ENCODE results near the gene GDE1.
A peak's percentile ranks its signal among the peaks of the same experiment; 100 is the strongest.

GDE1 gene

DNA sequence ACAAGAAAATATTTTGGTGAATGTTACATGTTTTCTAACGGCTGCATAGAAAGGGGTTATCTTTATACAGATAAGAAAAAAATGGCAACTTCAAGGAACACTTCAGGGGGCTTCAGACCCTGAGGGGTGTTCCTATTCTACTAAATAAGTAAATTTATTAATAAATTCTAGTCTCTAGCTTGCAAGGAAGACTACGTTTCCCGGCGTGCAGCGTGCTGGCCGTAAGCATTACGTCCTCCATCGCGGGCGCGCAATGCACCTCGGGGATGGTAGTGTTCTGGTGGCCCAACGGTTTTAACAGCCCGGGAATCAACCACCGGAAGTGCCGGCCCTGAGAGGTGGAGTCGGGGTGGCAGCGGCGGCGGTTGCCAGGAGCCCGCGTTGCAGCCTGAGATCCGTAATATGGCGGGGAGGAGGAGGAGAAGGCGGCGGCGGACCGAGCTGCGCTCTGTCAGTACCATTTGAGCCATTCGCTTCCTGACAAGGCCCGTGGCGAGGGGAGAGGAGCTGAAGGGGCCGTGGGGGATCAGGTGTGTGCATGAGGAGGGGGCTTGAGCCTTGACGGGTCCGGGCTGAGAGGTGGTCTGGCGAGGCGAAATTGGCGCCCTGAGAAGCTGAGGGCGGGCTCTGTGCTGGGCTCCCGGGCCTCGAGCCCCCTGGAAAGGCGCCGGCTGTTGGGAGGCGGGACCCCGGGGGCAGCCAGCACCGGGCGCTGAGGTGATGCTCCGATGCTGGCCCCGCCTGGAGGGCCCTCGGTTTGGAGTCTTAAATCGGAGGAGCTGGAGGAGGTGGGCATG, 1.9 kb upstream of the GDE1 start, which contains the start of gene CCP110:
CCP110 (plus strand) TSS at position 384 of the 797 bp plus-strand sequence. CDS start 3,940 bp downstream, outside the sequence.
- DNase-seq, result peak; percentile 84

DNA sequence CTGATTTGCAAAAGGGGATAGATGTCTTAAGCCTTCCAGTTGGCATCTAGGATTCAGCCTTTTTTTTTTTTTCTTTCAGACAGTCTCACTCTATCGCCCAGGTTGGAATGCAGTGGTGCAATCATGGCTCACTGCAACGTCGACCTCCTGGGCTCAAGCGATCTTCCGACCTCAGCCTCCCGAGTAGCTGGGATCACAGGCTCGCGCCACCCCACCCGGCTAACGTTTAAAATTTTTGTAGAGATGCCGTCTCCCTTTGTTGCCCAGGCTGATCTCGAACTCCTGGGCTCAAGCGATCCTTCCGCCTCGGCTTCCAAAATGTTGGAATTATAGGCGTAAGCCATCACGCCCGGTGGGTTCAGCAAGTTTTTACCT, 1.3 kb upstream of the GDE1 start:
- no peak for DNase-seq

DNA sequence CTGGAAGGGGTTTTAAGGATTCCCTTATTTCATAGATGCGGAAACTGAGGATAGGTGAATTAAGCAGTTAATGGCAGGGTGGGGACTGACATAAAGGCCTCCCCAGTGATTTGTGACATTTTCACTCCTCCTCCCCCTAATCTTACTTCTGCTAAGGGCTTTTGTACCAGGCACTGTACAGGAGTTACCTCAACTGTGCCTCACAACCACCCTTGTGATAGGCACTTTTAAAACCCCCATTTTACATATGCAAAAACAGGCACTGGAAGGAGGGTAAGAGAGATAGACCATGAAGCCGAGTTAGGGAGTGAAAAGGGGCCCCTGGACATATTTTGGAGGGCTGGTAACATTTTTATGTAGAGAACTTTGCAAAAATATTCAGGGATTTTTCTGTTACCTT, 862 bp upstream of the GDE1 start:
- DNase-seq, result no peak

DNA sequence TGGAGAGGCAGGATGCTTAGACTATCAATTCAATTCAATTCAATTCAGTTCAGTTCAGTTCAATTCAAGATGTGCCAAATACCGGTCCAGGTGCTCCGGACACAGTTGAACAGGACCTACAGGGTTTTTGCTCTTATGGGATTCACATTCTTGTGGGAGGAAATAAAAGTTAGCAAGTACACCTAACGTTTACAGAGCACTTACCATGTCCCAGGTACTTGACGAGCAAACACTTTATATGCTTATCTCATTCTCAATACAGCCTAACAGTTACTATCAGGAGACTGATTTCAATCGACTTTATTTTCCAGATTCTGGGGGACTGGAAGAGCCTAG, 467 bp upstream of the GDE1 start:
- DNase-seq, result no peak

DNA sequence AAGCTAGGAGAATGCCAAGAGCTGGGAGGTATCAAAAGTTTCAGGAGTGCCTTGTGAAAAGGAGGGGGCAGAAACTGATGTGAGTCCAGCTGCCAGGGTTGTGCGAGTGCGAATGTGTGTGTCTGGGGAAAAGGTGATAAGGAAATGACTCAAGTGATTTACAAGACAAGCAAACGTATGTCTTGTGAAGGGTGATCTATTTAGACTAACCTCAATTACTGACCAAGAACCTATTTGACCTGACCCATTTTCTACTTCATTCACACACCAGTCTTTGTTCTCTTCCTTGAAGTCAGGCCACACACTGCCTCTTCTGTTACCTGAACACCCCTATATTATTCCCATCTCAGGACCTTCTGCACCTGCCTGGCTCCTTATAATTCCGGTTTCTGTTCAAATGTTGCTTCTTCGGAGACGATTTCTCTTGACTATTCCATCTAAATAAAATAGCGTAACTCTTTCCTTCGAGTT, 1.0 kb downstream of the GDE1 start:
- no peak for DNase-seq

DNA sequence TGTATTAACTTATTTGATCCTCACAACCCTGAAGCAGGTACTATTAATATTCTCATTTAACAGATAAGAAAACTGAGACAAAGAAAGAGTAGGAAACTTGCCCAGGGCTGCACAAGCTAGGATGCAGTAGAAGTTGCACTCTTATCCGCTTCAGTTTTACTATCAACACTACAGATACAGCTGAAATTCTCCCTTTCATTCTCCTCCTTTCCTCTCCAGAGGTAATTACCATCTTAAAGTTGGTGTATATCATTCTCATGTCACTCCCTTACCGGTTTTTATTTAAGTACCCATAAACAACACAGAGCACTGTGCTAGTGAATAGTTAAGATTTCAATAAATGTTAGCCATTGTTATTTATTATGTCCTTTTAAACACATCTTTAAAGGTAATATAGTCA, 3.5 kb downstream of the GDE1 start:
- DNase-seq, result no peak

DNA sequence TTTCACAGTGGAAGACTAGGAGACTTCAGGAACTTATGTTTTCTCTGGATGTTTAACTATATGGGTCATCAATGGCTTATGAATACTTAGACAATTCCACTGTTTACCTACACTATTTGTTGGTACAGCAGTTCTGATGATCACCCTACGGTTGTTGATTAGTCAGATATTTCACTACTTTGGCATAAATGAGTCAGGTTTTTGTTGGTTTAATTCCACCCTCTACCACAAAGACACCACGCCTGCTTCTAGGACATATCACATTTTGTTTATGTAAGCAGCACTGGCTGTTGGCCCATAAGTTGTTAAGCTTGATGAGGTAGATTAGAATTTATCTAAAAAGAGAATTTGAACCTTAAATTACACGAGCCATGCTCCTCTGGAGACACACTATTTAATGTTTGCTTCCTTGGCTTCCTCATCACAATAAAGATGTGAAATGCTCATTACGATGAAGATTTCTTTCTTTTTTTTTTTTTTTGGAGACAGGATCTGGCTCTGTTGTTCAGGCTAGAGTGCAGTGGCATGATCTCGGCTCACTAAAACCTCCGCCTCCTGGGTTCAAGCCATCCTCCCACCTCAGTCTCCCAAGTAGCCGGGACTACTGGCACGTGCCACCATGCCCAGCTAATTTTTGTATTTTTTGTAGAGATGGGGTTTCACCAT, 4.3 kb downstream of the GDE1 start:
- DNase-seq, result no peak

DNA sequence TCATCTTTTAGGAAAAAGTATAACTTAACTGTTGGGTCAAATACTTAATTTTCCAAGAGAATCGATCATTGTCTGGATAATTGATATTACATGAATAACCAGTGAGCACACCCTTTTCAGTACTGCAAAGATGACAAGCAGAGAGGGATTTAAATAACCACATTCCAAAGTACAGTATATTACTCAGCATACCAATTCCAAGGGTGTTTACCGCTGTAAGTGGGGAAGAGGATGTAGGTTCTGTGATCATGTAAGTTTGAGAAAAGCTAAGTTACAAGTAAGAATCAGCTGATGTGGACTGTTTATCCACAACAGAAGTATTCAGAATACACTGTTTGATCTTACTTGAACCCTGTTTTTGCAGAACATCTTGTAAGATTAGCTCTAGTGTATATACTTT, 6.1 kb downstream of the GDE1 start:
- no peak for DNase-seq

DNA sequence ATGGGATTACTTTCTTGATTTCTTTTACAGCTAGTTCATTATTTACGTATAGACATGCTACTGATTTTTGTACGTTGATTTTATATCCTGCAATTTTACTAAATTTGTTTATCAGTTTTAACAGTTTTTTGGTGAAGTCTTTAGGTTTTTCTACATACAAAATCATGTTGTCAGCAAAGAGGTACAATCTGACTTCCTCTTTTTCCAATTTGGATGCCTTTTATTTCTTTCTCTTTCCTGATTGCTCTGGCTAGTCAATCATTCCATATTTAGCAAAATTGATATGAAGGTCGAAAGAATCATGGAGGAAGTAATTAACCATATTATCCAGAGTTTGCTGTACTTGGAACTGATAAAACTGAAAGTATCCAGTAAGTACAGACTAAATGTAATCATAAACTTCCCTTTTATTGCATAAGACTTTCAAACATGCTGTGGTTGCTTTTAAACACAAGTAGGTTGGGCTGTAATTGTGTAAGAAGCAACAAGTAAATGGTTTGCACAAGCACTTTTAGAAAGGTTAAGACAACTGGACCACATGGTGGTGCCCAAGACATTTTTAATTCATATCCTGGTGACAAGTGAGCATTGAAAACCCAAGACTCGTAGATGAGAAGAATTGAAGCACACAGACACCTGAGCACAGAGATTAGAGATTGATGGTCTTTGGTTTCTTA, 8.4 kb downstream of the GDE1 start:
- DNase-seq, result no peak

DNA sequence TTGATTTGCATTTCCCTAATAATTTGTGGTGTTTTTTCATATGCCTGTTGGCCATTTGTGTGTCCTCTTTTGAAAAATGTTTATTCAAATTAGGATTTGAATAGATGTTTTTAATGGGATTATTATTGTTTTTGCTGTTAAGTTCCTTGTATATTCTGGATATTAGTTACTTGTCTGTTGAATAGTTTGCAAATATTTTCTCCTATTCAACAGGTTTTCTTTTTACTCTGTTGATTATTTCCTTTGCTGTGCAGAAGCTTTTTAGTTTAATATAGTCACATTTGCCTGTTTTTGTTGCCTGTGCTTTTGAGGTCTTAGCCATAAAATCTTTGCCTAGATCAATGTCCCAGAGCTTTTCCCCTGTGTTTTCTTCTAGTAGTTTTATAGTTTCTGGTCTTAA, 9.6 kb downstream of the GDE1 start:
- no peak for DNase-seq

DNA sequence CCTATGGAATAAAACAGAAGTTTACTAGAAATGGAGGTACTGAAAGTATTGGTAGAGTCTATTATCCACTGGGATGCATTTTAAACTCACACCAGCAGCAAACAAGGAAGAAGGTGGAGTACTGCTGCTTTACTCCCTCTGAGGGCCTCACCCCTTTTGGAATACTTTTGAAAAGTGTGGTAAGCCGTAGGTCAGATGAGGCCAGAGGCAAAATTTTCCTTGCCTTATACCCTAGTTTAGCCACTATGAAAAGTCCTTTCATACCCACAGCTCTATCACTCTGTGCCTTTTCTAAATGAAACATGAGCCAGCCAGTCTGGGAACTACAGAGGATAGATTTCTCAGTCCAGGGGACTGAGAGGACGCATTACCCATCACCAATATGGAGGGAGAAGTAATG, 14.0 kb downstream of the GDE1 start:
- DNase-seq, result no peak

DNA sequence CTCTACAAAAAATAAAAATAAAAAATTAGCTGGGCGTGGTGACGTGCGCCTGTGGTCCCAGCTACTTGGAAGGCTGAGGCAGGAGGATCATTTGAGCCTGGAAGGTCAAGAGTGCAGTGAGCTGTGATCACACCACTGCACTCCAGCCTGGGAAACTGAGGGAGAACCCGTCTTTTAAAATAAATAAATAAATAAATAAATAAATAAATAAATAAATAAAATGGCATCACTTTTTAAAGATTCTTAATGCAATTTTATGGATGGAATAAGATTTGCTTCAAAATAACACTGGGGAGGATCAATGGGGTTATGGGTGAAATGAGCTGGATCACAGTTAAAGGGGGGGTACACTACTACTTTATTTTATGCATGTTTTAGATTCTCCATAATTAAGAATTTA, 14.9 kb downstream of the GDE1 start:
- DNase-seq, result no peak

DNA sequence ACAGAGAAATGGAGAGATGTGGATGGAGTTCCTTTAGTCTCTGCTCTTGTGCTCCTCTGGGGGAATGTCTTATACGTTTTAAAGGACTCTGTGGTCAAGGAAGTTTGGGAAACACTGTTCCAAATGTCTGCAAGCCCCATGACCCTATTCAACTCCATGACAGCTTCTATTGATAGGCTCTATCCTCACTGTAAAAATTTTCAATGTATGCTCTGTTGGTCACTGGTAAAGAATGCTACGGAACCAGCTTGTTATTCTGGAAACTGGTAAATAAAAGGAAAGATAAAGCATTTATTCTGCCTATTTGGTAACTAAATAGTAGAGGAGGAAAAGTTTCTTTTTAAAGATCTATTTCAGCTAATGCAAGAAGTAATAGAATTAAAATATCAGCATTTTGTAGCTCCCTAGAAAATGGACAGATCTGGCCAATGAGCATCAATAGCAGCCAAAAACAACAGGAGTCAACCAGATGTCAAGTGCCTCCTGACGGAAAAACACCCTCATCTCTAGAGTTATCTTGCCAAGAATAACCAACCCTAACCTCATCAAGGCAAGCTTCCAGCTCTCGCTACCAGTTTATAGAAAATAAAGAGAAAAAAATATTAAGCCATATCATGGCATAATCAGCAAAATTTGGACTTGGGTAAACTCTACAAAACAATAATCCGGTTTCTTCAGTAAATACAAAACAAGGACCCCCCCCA, 16.1 kb downstream of the GDE1 start:
- DNase-seq, result no peak

DNA sequence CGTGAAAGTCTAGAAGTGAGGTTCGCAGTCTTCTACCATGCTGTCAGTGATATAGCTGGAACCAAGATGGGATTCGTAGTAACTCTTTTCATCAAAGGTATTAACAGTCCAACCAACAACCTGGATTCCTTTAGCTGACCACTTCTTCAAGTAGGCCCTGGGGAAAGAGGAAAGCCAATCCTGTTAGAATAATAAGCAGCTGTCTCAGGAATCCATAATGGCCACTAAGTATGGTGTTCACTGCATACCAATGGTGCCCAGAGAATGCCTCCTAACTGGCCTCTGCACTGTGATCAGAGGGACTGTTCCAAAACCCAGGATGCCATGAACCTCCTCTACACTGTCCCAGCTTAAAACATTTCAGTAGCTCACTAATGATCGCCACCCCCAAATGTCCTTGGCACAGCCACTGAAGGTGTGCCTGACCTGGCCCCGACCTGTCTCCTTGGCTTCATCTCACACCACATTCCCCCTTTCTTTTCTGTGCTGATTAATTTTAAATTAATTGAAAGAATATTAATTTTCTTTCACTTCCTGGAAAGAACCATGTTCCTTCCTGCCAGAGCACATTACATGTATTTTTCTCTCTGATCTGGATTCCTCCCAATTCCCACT, 18.3 kb downstream of the GDE1 start:
- DNase-seq, result no peak

DNA sequence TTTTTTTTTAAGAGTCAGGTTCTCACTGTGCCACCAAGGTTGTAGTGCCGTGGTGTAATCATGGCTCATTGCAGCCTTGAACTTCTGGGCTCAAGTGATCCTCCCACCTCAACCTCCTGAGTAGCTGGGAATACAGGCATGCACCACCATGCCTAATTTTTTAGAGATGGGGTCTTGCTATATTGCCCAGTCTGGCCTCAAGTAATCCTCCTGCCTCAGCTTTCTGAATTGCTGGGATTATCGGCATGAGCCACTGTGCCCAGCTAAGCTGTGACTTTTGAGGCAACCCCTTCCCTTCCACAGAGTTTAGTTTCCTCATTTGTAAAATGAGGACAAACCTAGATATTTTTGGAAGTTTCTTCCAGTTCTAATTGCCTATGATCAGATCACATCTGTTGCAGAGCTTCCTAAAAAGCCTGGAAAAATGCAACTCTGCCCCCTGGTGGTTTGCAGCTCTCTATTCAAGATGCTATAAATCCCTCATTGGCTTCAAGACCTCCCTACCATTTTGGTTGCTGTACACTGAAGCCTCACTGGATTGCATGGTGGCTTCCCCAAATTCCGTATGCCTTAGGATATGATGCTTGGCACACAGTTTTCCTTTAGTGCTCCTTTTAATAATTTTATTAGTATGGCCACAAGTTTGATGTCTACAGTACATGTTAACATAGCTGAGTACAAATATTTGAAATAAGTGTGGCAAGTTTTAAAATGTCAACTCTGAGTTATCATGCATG, 19.3 kb downstream of the GDE1 start:
- peak; percentile 11 to 54 for DNase-seq

DNA sequence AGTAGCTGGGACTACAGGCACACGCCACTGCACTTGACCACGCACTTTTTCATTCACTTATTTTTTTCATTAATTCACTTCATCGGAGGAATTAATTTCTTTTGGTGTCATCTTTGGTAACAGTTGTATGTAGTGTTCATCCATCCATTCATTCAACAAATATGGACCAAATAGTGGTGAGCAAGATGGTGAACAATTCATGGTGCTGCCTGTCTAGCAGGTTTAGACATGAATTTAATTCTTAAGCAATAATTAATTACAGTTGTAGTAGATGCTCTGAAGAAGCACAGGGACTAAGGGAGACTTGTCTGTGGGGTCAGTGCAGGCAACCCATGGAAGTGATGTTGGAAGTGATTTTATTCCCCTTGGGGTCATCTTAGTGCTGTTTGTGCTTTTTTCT, 22.4 kb downstream of the GDE1 start:
- no peak for DNase-seq

DNA sequence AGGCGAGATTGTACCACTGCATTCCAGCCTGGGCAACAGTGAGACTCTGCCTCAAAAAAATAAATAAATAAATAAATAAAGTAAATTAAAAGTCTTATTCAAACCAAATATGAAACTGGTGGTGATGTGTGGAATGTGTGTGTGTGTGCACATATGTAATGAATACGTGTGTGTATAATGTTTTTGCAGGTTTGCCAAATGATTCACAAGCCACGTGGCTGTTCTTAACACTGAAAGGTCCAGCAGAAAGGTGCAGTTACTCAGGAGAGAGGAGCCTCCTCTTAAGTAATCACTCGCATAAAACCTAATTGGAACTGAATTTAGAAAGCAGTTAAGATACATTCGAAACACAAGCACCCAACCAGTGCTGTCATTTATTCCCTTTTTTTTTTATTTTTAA, 22.9 kb downstream of the GDE1 start:
- no peak for DNase-seq

DNA sequence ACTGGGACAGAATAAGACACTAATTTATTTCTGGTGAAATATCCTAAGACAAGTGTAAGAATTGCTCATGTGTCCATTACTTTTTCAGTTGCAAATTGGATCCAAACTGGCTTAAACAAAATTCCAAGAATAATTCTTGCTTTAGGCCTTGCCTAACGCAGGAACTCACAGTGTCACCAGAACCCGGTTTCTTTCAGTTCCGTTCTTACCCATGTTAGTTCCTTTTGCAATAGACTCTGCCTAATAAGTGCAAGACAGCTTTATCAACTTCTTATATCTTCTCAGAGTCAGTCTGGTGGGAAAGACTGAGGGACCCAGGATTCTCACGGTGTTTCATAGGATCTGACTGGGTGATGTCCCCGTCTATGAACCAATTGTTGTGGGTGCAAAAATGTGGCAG, 24.7 kb downstream of the GDE1 start:
- no peak for DNase-seq

DNA sequence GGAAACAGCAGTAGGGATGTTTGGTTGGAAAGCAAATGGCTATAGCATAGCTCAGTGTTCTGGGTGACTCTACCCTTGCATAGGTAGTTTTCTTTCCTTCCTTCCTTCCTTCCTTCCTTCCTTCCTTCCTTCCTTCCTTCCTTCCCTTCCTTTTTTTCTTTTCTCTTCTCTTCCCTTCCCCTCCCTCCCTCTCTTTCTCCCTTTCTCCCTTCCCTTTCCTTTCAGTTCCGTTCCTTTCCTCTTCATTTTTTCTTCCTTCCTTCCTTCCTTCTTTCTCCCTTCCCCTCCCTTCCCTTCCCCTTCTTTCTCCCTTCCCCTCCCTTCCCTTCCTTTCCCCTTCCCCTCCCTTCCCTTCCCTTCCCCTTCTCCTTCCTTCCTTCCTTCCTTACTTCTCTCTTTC, 31.3 kb downstream of the GDE1 start:
- DNase-seq, result no peak

DNA sequence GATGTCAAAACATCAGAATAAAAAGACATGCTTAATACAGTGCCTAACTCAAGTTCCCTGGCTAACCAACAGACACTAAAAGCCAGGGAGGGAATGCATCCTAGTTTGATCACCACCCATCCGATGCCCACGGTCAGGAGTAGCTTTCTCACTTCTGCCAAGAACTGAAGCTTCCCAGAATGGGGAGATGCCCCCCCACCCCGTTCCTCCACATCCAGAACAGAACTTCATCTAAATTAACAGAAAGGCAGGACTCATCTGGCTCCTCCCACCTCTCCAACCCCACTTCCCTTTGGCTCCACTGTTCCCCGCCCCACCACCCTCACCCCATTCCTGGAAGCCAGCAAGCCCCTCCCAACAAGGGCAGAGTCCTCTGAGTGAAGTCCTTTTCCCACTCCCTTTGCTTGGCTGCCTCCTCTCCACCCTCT, 33.7 kb downstream of the GDE1 start:
- no peak for DNase-seq

DNA sequence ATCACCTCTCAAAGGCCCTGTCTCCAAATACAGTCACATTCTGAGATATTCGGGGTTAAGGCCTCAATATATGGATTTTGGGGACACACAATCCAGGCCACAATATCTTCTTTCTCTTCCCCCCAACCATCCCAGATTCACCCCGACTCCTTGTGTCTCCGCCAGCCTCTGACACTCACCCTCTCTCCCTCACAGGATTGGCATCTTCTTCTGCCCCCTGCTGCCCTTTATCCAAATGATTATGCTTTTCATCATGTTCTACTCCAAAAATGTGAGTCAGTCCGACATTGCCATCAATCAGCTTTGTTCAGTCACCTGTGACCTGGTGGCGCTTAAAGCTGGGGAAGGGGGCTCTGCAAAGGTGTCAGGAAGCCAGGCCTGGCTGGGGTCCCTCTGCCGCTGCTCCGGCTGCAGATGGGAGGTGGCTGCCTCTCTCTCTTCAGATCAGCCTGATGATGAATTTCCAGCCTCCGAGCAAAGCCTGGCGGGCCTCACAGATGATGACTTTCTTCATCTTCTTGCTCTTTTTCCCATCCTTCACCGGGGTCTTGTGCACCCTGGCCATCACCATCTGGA, 35.1 kb downstream of the GDE1 start:
- no peak for DNase-seq

DNA sequence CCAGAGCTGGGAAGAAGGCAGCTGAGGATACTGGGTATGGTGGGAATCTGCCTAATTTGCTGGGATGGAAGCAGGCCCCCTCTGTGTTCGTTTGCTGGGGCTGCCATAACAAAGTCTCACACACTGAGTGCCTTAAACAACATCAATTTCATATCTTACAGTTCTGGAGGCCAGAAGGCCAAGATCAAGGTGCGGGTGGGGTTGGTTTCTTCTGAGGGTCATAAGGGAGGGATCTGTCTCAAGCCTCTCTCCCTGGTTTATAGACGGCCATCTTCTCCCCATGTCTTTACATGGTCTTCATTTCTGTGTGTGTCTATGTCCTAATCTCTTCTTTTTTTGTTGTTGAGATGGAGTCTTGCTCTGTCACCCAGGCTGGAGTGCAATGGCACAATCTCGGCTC, 35.8 kb downstream of the GDE1 start:
- DNase-seq, result no peak

All from SHP77 (cell line).